ENCODE measurements around the gene TMEM82.

- TF ChIP-seq CTCF (optimal IDR thresholded peaks at IDR 0.05 in 1 of 3, IDR thresholded peaks at IDR 0.05 in 1 of 3, conservative IDR thresholded peaks at IDR 0.05 in 1 of 3; ENCODE audit: extremely low read depth in 1 of 3, insufficient read depth in 2 of 3, low read length in 3 of 3) (no peak), EZH2 (IDR thresholded peaks at IDR 0.05; ENCODE audit: low read length) (no peak)
Measured at GRCh38 chr1:15714406-15715136, 27.7 kb upstream of the TMEM82 start.

Measured in keratinocyte (primary cell).